MG63 (cell line): ENCODE results near the gene TRIM13. TPM values are rescaled to one million over a fixed set of nuclear protein-coding genes. Genes with fewer than 3 reads are reported as not detected.
A peak's percentile ranks its signal among the peaks of the same experiment; 100 is the strongest.
"Not testable (repeated sequence)": the region's sequence is repeated elsewhere in the genome, so short reads cannot be mapped to it uniquely, and the experiment has no call there.

Experiments
- DNase-seq: peaks from one replicate; pipeline ENCODE4 v3.0.0-alpha.2; 2020
- H3K27me3 ChIP-seq: fragments of 250-450 bp; sonication (Bioruptor Pico); 2 replicates; pipeline ENCODE4 v1.5.1; 2020; ENCODE audit warnings: mild to moderate bottlenecking, moderate library complexity
- H3K36me3 ChIP-seq: fragments of 250-450 bp; sonication (Bioruptor Pico); 2 replicates; pipeline ENCODE4 v1.5.1; 2020; ENCODE audit warnings: mild to moderate bottlenecking, moderate library complexity
- H3K4me3 ChIP-seq: fragments of 250-450 bp; sonication (Bioruptor Pico); 2 replicates; pipeline ENCODE4 v1.5.1; 2020; ENCODE audit warnings: mild to moderate bottlenecking, moderate library complexity
- H3K9me3 ChIP-seq: fragments of 250-450 bp; sonication (Bioruptor Pico); 2 replicates; pipeline ENCODE4 v1.5.1; 2020; ENCODE audit warnings: mild to moderate bottlenecking, moderate library complexity
- total RNA-seq: library from RNA; depleted of rRNA; stranded (reverse); fragments of >200 nt; shearing (Covaris generic); gene quantifications from 2 replicates; pipeline ENCODE4 v1.2.3, GENCODE V29; 2014; ENCODE audit warnings: low replicate concordance; rRNA removed

The TRIM13 gene, protein sequence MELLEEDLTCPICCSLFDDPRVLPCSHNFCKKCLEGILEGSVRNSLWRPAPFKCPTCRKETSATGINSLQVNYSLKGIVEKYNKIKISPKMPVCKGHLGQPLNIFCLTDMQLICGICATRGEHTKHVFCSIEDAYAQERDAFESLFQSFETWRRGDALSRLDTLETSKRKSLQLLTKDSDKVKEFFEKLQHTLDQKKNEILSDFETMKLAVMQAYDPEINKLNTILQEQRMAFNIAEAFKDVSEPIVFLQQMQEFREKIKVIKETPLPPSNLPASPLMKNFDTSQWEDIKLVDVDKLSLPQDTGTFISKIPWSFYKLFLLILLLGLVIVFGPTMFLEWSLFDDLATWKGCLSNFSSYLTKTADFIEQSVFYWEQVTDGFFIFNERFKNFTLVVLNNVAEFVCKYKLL
- 13.1 and 16.9 TPM in 2 replicates for total RNA-seq

DNA sequence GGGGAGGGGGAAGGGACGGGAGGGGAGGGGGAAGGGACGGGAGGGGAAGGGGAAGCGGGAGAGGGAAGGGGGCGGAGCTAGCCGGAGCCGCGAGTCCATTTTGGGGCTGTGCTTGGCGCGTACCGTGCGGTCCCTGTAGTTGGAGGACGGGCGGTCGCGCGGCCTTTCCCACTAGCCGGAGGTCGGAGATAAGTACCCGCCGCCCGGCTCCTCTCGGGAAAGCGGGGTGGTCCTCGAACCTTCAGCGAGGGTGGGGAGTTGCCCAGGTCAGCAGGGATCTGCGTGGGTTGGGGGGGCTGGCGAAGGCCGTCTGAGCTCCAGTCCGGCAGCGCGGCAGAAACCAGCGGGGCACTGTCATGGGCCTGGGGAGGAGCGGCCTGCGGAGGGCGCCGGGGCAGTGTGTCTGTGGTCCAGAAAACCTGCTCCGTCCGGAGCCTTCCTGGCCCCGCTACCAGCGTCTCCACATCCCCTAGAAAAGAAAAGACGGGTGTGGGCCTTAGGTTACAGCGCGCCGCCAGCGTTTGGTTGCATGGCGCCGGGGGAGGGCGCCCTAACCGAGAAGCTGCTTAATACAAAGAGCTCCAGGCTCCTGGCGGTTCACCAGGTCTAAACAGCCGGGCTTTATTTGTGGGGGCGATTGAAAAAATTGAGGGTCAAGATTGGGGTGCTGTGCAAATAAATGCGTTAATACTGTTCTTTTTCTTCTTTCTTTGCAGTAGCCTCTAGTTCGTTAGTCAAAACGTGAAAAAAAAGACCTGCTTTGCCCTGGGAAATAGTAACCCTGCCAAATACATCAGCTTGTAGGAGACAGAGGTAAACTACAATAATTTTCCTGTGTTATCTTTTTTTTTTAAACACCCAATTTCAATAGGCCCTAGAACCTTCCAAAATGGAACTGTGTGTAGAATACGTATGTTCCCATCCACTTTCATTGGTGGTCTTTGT is at the start of gene TRIM13:
TRIM13 (plus strand) TSS at position 92 of the 945 bp plus-strand sequence. CDS start 14,899 bp downstream, outside the sequence.
- DNase-seq: peak; percentile 87
- H3K27me3 ChIP-seq: no peaks in the 10 kb centered on the region
- no peaks in the 10 kb centered on the region for H3K9me3 ChIP-seq
- peaks cover 48% of the 10 kb centered on the region for H3K36me3 ChIP-seq
- peak within 1 kb of the TSS; percentile 95 for H3K4me3 ChIP-seq

DNA sequence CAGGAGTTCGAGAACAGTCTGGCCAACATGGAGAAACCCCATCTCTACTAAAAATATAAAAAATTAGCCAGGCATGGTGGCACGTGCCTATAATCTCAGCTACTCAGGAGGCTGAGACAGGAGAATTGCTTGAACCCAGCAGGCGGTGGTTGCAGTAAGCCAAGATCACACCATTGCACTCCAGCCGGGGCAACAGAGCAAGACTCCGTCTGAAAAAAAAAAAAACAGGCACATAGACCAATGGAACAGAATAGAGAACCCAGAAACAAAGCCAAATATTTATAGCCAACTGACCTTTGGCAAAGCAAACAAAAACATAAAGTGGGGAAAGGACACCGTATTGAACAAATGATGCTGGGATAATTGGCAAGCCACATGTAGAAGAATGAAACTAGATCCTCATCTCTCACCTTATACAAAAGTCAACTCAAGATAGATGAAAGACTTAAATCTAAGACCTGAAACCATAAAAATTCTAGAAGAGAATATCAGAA is 48.0 kb upstream of the TRIM13 start:
- H3K36me3 ChIP-seq, H3K4me3 ChIP-seq, H3K9me3 ChIP-seq, H3K27me3 ChIP-seq, DNase-seq: not testable (repeated sequence)

DNA sequence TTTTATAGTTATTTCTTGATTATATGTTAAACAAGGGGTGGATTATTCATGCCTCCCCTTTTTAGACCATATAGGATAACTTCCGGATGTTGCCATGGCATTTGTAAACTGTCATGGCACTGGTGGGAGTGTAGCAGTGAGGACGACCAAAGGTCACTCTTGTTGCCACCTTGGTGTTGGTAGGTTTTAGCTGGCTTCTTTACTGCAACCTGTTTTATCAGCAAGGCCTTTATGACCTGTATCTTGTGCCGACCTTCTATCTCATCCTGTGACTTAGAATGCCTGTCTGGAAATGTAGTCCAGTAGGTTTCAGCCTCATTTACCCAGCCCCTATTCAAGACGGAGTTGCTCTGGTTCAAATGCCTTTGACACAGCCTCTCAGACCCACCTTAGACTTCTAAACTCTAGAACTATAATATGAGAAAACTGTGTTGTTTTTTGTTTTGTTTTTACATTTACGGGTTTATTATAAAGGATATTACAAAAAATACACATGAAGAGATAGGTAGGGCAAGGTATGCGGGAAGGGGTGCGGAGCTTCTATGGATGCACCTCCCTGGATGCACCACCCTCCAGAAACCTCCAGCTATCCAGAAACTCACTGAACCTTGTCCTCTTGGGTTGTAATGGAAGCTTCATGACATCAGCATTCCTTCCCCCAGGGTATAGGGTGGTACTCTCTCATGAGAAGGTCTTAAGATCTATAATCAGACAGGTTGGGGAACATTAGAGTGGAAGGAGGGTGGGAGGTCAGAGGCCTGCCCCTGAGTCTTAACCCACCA is 44.9 kb upstream of the TRIM13 start:
- Histone ChIP-seq H3K9me3 (no peaks in the 10 kb centered on the region), H3K27me3 (no peaks in the 10 kb centered on the region), H3K4me3 (no peak overlapping the region), H3K36me3 (no peaks in the 10 kb centered on the region)
- no peak for DNase-seq

DNA sequence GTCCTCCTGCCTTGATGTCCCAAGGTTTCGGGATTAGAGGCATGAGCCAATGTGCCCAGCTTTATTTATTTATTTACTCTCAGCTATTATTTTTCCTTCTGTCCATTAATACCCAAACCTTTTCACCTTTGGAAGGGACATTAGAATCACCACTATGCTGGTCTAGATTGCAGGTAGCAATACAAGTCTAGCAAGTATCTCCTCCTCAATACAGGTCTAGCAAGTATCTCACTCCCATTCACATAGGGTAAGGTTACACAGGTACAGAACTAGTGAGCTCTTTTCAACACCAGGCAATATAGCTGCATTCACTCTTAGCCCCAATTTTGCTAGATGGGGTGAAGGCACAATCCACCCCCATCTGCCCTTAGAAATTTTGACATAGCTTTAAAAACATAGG is 43.3 kb upstream of the TRIM13 start:
- no peak overlapping the region for H3K4me3 ChIP-seq
- H3K27me3 ChIP-seq: no peaks in the 10 kb centered on the region
- DNase-seq: no peak
- H3K36me3 ChIP-seq: no peaks in the 10 kb centered on the region; the same call in none of the 2 replicates
- H3K9me3 ChIP-seq: 0 out of 2 replicates have a peak, but pooled peaks cover 2% of the 10 kb centered on the region

DNA sequence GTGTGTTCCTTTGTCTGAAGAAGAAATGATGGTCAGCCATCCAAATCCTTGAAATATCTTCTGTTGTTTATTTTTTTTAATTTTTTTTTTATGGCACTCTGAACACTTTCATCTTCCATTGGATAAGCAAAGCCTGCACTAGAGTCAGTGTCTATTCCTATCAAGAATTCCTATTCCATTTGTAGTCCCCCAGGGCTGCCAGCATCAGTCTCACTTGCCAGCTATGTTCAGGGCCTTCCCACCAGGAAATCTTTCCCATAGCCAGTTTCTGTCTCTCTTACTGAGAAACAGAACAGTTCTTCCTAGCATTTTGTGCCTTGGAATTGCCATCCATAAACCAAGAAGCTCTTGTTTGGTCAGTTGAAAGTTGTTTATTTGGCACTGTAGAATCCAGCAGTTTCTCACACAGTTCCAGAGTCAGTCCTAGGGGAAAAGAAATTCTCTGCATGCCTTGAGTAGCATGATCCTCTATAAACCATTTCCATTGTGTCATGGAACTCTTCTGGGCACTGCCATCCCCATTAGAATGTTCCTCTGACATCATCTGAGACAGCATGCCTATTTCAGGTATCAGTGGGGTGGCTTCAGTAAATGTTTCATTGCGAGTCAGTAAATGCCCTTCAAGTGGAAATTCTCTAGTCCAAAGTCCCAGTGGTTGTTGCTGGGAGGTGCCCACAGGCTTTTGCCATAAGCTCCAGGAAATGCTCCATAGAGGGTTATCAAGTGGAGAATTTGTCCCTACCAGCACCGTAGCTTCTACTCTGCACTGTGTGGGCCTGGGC is 42.0 kb upstream of the TRIM13 start:
- DNase-seq: peak; percentile 62
- Histone ChIP-seq H3K4me3 (no peak overlapping the region), H3K9me3 (peaks cover 9% of the 10 kb centered on the region), H3K27me3 (no peaks in the 10 kb centered on the region), H3K36me3 (no peaks in the 10 kb centered on the region; the same call in none of the 2 replicates)

DNA sequence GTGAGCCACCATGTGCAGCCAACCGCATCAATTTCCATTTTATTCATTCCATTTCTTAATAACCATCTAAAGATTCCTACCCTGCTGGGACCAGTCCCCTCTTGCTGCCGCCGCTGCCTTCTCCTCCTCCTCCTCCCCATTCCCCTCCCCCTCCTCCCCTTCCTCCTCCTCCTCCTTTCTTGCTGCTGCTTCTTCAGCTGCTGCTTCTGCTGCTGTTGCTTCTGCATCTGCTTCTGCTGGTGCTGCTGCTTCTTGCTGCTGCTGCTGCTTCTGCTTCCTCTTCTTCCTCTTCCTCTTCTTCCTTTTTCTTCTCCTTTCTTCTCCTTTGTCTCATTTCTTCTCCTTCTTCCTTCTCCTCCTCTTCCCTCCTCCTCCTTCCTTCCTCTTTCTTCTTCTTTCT is 40.7 kb upstream of the TRIM13 start:
- Histone ChIP-seq H3K9me3 (peaks cover 14% of the 10 kb centered on the region), H3K27me3 (no peaks in the 10 kb centered on the region), H3K36me3 (no peaks in the 10 kb centered on the region; the same call in none of the 2 replicates), H3K4me3 (no peak overlapping the region)
- no peak for DNase-seq

DNA sequence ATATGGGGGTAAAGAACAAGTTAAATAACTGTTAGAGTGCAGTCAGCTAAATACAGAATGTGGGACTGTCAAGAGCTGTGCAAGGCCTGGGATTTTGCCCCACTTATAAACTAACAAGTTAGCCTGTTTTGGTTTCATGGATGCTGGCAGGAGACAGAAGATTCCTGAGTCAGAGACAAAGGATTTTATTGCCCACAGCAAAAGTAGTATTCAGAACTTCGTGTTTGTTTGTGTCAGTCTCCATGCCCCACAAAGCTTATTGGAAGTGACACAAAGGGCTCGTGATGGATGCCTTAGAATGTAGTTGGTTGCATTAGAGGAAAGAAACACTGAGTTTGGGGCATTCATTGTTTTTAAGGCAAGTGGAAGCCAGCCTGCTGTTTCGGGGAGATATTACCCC is 38.5 kb upstream of the TRIM13 start:
- no peaks in the 10 kb centered on the region; the same call in none of the 2 replicates for H3K36me3 ChIP-seq
- no peak for DNase-seq
- no peak overlapping the region for H3K4me3 ChIP-seq
- peaks cover 23% of the 10 kb centered on the region for H3K9me3 ChIP-seq
- no peaks in the 10 kb centered on the region for H3K27me3 ChIP-seq

DNA sequence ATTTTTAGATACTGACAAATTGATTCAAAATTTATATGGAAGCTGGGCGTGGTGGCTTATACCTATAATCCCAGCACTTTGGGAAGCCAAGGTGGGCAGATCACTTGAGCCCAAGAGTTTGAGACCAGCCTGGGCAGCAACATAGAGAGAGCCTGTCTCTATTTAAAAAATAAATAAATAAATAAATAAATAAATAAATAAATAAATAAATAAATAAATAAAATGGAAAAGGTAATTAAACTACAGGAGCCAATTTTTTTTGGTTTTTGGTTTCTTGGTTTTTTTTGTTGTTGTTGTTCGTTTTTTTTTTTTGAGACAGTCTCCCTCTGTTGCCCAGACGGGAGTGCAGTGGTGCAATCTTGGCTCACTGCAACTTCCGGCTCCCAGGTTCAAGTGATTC is 29.4 kb upstream of the TRIM13 start:
- H3K36me3 ChIP-seq: peaks cover 3% of the 10 kb centered on the region; the same call in 1 of the 2 replicates
- peaks cover 9% of the 10 kb centered on the region for H3K9me3 ChIP-seq
- H3K27me3 ChIP-seq: no peaks in the 10 kb centered on the region
- DNase-seq: no peak
- no peak overlapping the region for H3K4me3 ChIP-seq

DNA sequence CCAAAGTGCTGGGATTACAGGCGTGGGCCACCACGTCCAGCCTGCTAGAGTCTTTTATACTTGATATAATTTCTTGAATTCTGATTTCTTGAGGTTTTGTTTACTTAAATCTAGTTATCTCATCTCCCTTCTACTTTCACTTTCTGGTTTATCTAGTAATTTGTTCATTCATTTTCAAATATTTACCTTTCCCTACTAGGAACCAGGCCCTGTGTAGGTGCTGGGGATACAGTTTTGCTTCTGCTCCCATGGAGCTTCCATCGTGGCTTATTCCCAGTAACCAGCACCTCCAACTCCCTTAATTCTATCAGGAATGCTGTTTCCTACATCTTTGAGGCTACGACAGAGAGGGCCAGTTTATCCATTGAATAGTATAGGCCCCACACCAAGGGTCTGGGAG is 24.1 kb upstream of the TRIM13 start:
- no peaks in the 10 kb centered on the region for H3K36me3 ChIP-seq
- no peaks in the 10 kb centered on the region for H3K27me3 ChIP-seq
- DNase-seq: no peak

DNA sequence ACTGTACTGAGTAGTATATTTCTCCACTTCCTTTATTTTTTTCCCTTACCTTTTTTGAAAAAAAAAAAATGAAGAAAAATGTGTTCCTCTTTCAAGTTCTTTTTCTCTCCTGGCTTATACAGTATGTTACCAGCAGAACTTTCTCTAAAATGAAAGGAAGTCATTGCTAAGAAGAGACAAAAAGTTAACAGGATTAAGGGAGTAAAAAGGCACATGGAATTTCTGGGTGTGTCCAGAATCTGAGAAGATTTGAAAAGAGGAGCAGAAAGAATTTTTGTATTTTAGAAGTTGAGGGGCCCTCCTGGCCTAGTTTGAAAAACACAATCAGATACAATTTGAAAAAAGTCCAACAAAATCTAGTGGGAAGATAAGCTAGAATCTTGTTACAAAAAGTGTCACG is 21.0 kb upstream of the TRIM13 start:
- no peaks in the 10 kb centered on the region for H3K9me3 ChIP-seq
- H3K36me3 ChIP-seq: no peaks in the 10 kb centered on the region
- H3K27me3 ChIP-seq: no peaks in the 10 kb centered on the region
- H3K4me3 ChIP-seq: no peak overlapping the region
- no peak for DNase-seq

More for the DNA sequence above, 24.1 kb upstream of the TRIM13 start:
- Histone ChIP-seq H3K4me3 (no peak overlapping the region), H3K9me3 (no peaks in the 10 kb centered on the region)

DNA sequence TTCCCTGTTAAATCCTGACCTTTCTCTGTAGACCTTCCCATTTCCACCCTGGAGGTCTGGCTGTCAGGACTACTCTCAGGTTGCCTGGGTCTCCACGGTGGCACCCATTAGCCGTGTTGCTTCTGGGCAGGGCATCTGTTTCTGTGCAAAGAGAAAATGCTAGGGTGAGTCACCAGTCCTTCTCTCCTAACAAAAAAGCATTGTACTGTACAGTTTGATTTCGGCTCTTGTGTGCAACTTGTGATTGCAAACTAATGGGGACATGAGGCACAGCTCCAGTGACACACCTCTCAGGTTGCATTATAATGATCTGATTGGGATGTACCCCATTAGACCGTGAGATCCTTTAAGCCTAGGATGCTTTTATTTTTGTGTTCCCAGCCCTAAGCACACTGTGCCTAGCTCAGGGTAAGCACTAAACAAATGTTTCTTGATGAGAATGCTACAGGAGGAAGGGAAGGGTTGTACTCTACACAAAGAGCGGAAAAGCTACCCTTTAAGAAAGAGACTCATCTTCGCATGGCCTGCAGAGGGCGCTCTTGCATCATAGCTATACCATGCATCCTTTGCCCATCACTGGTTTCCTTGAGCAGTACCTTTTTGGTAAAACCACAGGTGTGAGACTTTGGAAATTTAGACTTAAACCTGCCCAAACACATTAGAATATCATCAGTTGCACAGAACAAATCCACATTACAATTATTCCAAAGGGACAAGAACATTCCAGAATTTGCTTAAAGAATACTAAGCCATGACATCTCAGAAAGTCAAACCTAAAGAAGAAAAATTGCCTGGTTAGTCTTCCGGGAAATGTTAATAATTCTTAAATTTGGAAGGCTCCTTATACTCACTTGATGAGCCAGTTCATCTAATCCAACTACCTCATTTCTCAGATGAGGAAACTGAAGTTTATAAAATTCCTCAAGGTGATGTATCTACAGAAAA is 20.3 kb upstream of the TRIM13 start:
- no peaks in the 10 kb centered on the region for H3K27me3 ChIP-seq
- peak; percentile 32 for DNase-seq
- H3K36me3 ChIP-seq: no peaks in the 10 kb centered on the region
- H3K4me3 ChIP-seq: no peak overlapping the region
- H3K9me3 ChIP-seq: no peaks in the 10 kb centered on the region

DNA sequence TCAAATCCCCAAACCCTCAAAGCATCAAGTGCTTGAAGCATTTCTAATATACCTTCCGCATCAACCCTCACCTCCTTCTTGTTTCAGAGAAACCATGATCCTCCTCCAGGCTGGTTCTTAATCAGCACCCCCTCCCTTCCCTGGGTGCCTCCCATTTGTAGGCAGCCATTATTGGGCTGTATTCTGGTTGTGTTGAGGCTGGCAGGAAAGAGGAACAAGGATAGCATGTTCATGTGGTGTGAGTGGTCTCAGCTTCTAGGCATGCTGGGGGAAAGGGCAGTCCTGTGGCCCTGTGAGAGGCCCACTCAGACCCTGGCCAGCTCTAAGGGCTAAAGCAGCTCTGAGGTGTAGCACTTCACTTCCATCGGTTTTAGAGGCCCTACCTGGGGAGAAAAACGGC is 18.9 kb upstream of the TRIM13 start:
- no peak for DNase-seq
- H3K27me3 ChIP-seq: no peaks in the 10 kb centered on the region
- H3K9me3 ChIP-seq: no peaks in the 10 kb centered on the region
- no peaks in the 10 kb centered on the region for H3K36me3 ChIP-seq
- H3K4me3 ChIP-seq: no peak overlapping the region

DNA sequence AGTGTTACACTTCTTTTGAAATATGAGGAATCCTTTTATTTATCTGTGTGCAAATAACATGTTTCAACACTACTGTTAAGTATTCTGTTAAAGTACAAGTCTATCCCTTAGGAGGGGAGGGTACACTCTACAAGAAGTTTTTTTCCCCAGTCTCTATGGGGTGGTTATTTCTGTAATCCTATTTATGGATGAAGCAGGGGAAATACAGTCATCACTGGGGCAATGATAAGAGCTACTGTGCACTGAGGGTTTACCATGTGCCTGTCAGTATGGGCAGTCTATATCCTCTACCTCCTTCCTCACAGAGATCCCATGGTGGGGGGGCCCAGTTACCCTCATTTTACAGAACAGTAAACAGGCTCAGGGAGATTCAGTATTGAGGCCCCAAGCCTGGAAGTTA is 16.6 kb upstream of the TRIM13 start:
- H3K4me3 ChIP-seq: no peak overlapping the region
- H3K27me3 ChIP-seq: no peaks in the 10 kb centered on the region
- H3K9me3 ChIP-seq: no peaks in the 10 kb centered on the region
- H3K36me3 ChIP-seq: no peaks in the 10 kb centered on the region
- DNase-seq: no peak

DNA sequence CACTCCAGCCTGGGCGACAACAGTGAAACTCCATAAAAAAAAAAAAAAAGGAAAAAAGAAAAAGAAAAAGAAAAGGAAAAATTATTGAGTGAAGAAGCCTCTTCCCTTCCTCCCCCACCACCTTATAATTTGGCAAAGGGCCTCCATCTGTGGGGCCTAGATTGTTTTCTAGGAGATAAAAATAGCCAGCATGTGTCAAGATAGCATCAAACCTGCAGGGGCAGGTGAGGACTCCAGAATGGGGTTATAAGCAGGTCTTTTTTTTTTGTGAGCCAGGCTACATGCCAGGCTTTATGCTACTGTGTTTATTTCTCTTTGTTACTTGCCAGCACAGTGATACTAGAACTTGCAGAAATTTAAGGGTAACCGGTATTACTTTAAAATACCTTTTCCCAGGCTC is 11.7 kb upstream of the TRIM13 start:
- Histone ChIP-seq H3K4me3 (no peak overlapping the region), H3K9me3 (no peaks in the 10 kb centered on the region), H3K36me3 (no peaks in the 10 kb centered on the region; the same call in 1 of the 2 replicates), H3K27me3 (no peaks in the 10 kb centered on the region)
- no peak for DNase-seq

DNA sequence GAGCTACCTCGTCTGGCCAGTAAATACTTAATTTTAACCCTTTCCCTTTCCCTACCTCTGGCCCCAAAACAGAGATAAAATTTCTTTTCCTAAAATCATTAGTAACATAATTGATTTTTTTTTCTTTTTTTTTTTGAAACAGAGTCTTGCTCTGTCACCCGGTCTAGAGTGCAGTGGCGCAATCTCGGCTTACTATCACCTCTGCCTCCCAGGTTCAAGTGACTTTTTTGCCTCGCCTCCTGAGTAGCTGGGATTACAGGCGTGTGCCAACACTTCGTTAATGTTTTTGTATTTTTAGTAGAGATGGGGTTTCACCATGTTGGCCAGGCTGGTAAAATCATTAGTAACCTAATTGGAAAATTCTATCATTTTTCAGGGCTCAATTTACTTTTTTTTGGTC is 10.4 kb upstream of the TRIM13 start:
- no peak overlapping the region for H3K4me3 ChIP-seq
- H3K9me3 ChIP-seq: no peaks in the 10 kb centered on the region
- no peak for DNase-seq
- H3K36me3 ChIP-seq: no peaks in the 10 kb centered on the region; the same call in 1 of the 2 replicates
- no peaks in the 10 kb centered on the region for H3K27me3 ChIP-seq
